RWPE2 (cell line): ENCODE results near the gene GAS2.

ENCODE experiments used
- ATAC-seq: fragments of 200-7000 bp; cut with Tn5 transposase; 3 replicates; pipeline ENCODE4 v1.9.1; 2021; ENCODE audit warnings: low read depth
- DNase-seq: peaks from one replicate; pipeline ENCODE4 v3.0.0-alpha.2; 2020; ENCODE audit warnings: low spot score
- H3K27ac ChIP-seq: fragments of 450-650 bp; 2 replicates; pipeline ENCODE4 v1.5.1; 2017; ENCODE audit warnings: mild to moderate bottlenecking; ENCODE audit not compliant: poor library complexity, severe bottlenecking
- H3K27me3 ChIP-seq: fragments of 250-450 bp; sonication (Bioruptor Pico); 2 replicates; pipeline ENCODE4 v1.5.1; 2021; ENCODE audit warnings: mild to moderate bottlenecking, moderate library complexity; ENCODE audit not compliant: insufficient read depth, poor library complexity, severe bottlenecking
- H3K36me3 ChIP-seq: fragments of 250-450 bp; sonication (Bioruptor Pico); 2 replicates; pipeline ENCODE4 v1.5.1; 2020; ENCODE audit warnings: low read depth, mild to moderate bottlenecking, moderate library complexity
- H3K4me1 ChIP-seq: fragments of 250-450 bp; sonication (Bioruptor Pico); 2 replicates; pipeline ENCODE4 v1.5.1; 2021; ENCODE audit warnings: mild to moderate bottlenecking, moderate library complexity; ENCODE audit not compliant: insufficient read depth, poor library complexity, severe bottlenecking
- H3K4me3 ChIP-seq: fragments of 250-450 bp; sonication (Bioruptor Pico); 2 replicates; pipeline ENCODE4 v1.5.1; 2021; ENCODE audit warnings: mild to moderate bottlenecking, moderate library complexity; ENCODE audit not compliant: severe bottlenecking
- H3K9me3 ChIP-seq: fragments of 250-450 bp; sonication (Bioruptor Pico); 2 replicates; pipeline ENCODE4 v1.5.1; 2021; ENCODE audit warnings: mild to moderate bottlenecking, moderate library complexity; ENCODE audit not compliant: severe bottlenecking
- CTCF ChIP-seq: fragments of 450-650 bp; IDR thresholded peaks from one replicate; pipeline ENCODE4 v1.5.1; 2017; ENCODE audit warnings: mild to moderate bottlenecking, moderate library complexity; ENCODE audit not compliant: poor library complexity, severe bottlenecking

Gene GAS2

DNA sequence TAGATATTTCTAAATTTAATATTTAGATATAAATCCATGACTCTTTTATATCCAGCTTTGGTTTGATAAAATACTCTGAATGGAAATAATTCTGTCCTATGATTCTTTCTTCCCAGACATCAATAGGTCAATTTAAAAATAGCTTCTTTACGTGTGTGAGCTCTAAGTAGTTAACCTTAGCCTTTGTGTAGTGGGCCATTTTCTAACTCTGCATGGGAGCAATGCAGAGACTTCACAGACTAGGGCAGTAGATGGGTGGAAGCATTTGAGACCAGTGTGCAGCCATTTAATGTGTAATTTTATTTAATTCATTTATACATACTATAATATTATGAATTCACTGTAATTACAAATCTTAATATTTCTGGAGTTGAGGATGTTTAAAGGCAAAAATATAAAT is 23.8 kb downstream of the GAS2 start:
- no peak for TF ChIP-seq CTCF
- H3K4me1 ChIP-seq, result no peaks in the 10 kb centered on the region
- no peak for ATAC-seq

DNA sequence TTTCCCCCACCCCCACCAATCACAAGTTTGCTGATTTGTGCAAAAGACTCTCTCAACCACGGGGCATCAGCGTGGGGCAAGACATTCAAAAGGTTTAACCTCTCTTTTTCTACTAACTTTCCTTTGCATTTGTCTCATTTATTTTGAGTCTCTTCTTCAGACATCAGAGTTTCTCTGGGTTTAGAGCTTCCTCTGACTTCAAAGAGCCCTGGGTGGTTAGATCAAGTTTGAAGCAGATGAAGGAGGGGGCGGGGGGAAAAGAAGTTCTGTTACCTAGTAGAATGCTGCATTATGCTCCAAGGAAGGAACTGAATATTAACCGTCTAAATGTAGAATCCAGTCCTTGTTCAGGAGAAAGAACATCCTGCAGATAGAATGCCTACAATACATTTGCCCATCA is 24.5 kb downstream of the GAS2 start:
- H3K9me3 ChIP-seq, result no peaks in the 10 kb centered on the region
- ATAC-seq (no peak), DNase-seq (no peak)
- TF ChIP-seq CTCF, result no peak
- no peaks in the 10 kb centered on the region for H3K4me1 ChIP-seq
- no peak overlapping the region for H3K27ac ChIP-seq
- H3K27me3 ChIP-seq, result no peaks in the 10 kb centered on the region
- no peak overlapping the region for H3K4me3 ChIP-seq
- H3K36me3 ChIP-seq, result no peaks in the 10 kb centered on the region

More for the DNA sequence above, 23.8 kb downstream of the GAS2 start:
- Histone ChIP-seq H3K4me3 (no peak overlapping the region), H3K9me3 (no peaks in the 10 kb centered on the region), H3K27ac (no peak overlapping the region), H3K27me3 (no peaks in the 10 kb centered on the region), H3K36me3 (no peaks in the 10 kb centered on the region)
- no peak for DNase-seq

- H3K4me1 ChIP-seq, result peaks cover 15% of the 10 kb centered on the region
- no peak overlapping the region for H3K27ac ChIP-seq
- no peaks in the 10 kb centered on the region for H3K9me3 ChIP-seq
- H3K36me3 ChIP-seq, result no peaks in the 10 kb centered on the region
- ATAC-seq (no peak), DNase-seq (no peak)
- no peaks in the 10 kb centered on the region for H3K27me3 ChIP-seq
- TF ChIP-seq CTCF, result no peak
- no peak overlapping the region for H3K4me3 ChIP-seq
Measured at GRCh38 chr11:22699388-22699787, 33.0 kb downstream of the GAS2 start.

GRCh38 chr11:22702031-22702430 is 35.6 kb downstream of the GAS2 start:
- DNase-seq (no peak), ATAC-seq (no peak)
- Histone ChIP-seq H3K36me3 (no peaks in the 10 kb centered on the region), H3K27ac (no peak overlapping the region), H3K27me3 (no peaks in the 10 kb centered on the region), H3K4me3 (no peak overlapping the region), H3K9me3 (no peaks in the 10 kb centered on the region), H3K4me1 (peaks cover 15% of the 10 kb centered on the region)
- no peak for TF ChIP-seq CTCF

GRCh38 chr11:22703040-22703439 is 36.6 kb downstream of the GAS2 start:
- no peak overlapping the region for H3K4me3 ChIP-seq
- TF ChIP-seq CTCF, result no peak
- no peaks in the 10 kb centered on the region for H3K27me3 ChIP-seq
- no peak for DNase-seq
- H3K9me3 ChIP-seq, result no peaks in the 10 kb centered on the region
- ATAC-seq, result peak; percentile 98
- H3K36me3 ChIP-seq, result no peaks in the 10 kb centered on the region
- peaks cover 15% of the 10 kb centered on the region for H3K4me1 ChIP-seq
- H3K27ac ChIP-seq, result peak overlapping the region; percentile 25
